ENCODE data around the gene GIMAP2.
A peak's percentile ranks its signal among the peaks of the same experiment; 100 is the strongest.

GIMAP2 gene

DNA sequence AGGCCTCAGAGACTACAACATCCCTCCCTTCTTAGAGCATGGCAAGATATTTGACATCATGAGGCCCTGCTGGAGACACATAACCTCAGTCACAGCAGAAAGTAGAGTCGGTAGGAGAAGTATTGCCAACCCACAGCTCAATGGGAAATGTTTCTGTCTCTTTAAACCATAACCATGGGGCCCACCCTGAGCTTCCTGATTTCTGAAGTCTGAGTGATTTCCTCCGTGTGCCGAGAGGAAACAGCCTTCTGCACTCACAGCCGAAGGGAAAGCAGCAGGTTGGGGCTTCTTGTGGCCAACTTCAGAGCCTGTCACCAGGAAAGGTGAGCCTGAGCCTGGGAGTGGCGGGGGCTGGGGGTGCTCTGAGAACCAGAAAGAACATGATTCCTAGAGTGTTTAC is 30.9 kb downstream of the GIMAP2 start, which contains the start of gene GIMAP1:
Gene GIMAP1, plus strand, starts transcription at position 246 of the 400 bp plus-strand sequence. CDS start 2,435 bp downstream, outside the sequence.
- H3K9ac ChIP-seq (ENCODE audit: low read depth in 1 of 2, low read length in 2 of 2): peak within 1 kb of the TSS; percentile 34 to 60
- no peaks in the 10 kb centered on the region for H3K27me3 ChIP-seq (ENCODE audit: control insufficient read depth in 2 of 2, insufficient read depth in 2 of 2, low read length in 2 of 2)
- H3K9me3 ChIP-seq (ENCODE audit: control insufficient read depth in 2 of 2, low read length in 2 of 2): no peaks in the 10 kb centered on the region

GRCh38 chr7:150716939-150717338 is 31.4 kb downstream of the GIMAP2 start:
- H3K9me3 ChIP-seq (ENCODE audit: control insufficient read depth in 2 of 2, low read length in 2 of 2): no peaks in the 10 kb centered on the region
- H3K9ac ChIP-seq (ENCODE audit: low read depth in 1 of 2, low read length in 2 of 2): peak overlapping the region; percentile 20 to 60
- peaks cover 0 to 5% of the 10 kb centered on the region in 2 donors for H3K4me1 ChIP-seq (ENCODE audit: control insufficient read depth in 2 of 2, insufficient read depth in 2 of 2, low read length in 2 of 2)
- peak overlapping the region; percentile 65 to 70 for H3K4me3 ChIP-seq (ENCODE audit: low read length in 2 of 2)
- peak overlapping the region; percentile 24 to 54 for H3K27ac ChIP-seq (ENCODE audit: low read depth in 2 of 2, low read length in 2 of 2)
- H3K36me3 ChIP-seq (ENCODE audit: control insufficient read depth in 2 of 2, insufficient read depth in 2 of 2, low read length in 2 of 2): no peaks in the 10 kb centered on the region
- H3K27me3 ChIP-seq (ENCODE audit: control insufficient read depth in 2 of 2, insufficient read depth in 2 of 2, low read length in 2 of 2): no peaks in the 10 kb centered on the region

More for the DNA sequence above, 30.9 kb downstream of the GIMAP2 start, which contains the start of gene GIMAP1:
- Histone ChIP-seq H3K4me3 (ENCODE audit: low read length in 2 of 2) (peak within 1 kb of the TSS; percentile 65 to 70), H3K36me3 (ENCODE audit: control insufficient read depth in 2 of 2, insufficient read depth in 2 of 2, low read length in 2 of 2) (no peaks in the 10 kb centered on the region), H3K4me1 (ENCODE audit: control insufficient read depth in 2 of 2, insufficient read depth in 2 of 2, low read length in 2 of 2) (peaks cover 0 to 5% of the 10 kb centered on the region in 2 donors), H3K27ac (ENCODE audit: low read depth in 2 of 2, low read length in 2 of 2) (peak within 1 kb of the TSS; percentile 24 to 54)

- Histone ChIP-seq H3K4me1 (ENCODE audit: control insufficient read depth in 2 of 2, insufficient read depth in 2 of 2, low read length in 2 of 2) (peaks cover 0 to 5% of the 10 kb centered on the region in 2 donors), H3K9me3 (ENCODE audit: control insufficient read depth in 2 of 2, low read length in 2 of 2) (no peaks in the 10 kb centered on the region), H3K4me3 (ENCODE audit: low read length in 2 of 2) (peak overlapping the region; percentile 45 to 70), H3K27ac (ENCODE audit: low read depth in 2 of 2, low read length in 2 of 2) (peak overlapping the region; percentile 15 to 54), H3K9ac (ENCODE audit: low read depth in 1 of 2, low read length in 2 of 2) (peak overlapping the region in 1 of 2 donors; percentile 34), H3K36me3 (ENCODE audit: control insufficient read depth in 2 of 2, insufficient read depth in 2 of 2, low read length in 2 of 2) (no peaks in the 10 kb centered on the region), H3K27me3 (ENCODE audit: control insufficient read depth in 2 of 2, insufficient read depth in 2 of 2, low read length in 2 of 2) (no peaks in the 10 kb centered on the region)
These were observed 32.4 kb downstream of the GIMAP2 start for GRCh38 chr7:150717814-150718420.

GRCh38 chr7:150719436-150719835 is 33.9 kb downstream of the GIMAP2 start:
- H3K4me1 ChIP-seq (ENCODE audit: control insufficient read depth in 2 of 2, insufficient read depth in 2 of 2, low read length in 2 of 2): peaks cover 0 to 5% of the 10 kb centered on the region in 2 donors
- H3K27ac ChIP-seq (ENCODE audit: low read depth in 2 of 2, low read length in 2 of 2): no peak overlapping the region
- H3K9ac ChIP-seq (ENCODE audit: low read depth in 1 of 2, low read length in 2 of 2): no peak overlapping the region

GRCh38 chr7:150719960-150720891 is 34.7 kb downstream of the GIMAP2 start:
- Histone ChIP-seq H3K9ac (ENCODE audit: low read depth in 1 of 2, low read length in 2 of 2) (no peak overlapping the region), H3K36me3 (ENCODE audit: control insufficient read depth in 2 of 2, insufficient read depth in 2 of 2, low read length in 2 of 2) (no peaks in the 10 kb centered on the region), H3K27me3 (ENCODE audit: control insufficient read depth in 2 of 2, insufficient read depth in 2 of 2, low read length in 2 of 2) (no peaks in the 10 kb centered on the region), H3K4me3 (ENCODE audit: low read length in 2 of 2) (no peak overlapping the region), H3K9me3 (ENCODE audit: control insufficient read depth in 2 of 2, low read length in 2 of 2) (no peaks in the 10 kb centered on the region), H3K27ac (ENCODE audit: low read depth in 2 of 2, low read length in 2 of 2) (no peak overlapping the region), H3K4me1 (ENCODE audit: control insufficient read depth in 2 of 2, insufficient read depth in 2 of 2, low read length in 2 of 2) (peaks cover 0 to 5% of the 10 kb centered on the region in 2 donors)

More at GRCh38 chr7:150719436-150719835, 33.9 kb downstream of the GIMAP2 start:
- no peaks in the 10 kb centered on the region for H3K9me3 ChIP-seq (ENCODE audit: control insufficient read depth in 2 of 2, low read length in 2 of 2)
- no peaks in the 10 kb centered on the region for H3K27me3 ChIP-seq (ENCODE audit: control insufficient read depth in 2 of 2, insufficient read depth in 2 of 2, low read length in 2 of 2)
- H3K36me3 ChIP-seq (ENCODE audit: control insufficient read depth in 2 of 2, insufficient read depth in 2 of 2, low read length in 2 of 2): no peaks in the 10 kb centered on the region
- no peak overlapping the region for H3K4me3 ChIP-seq (ENCODE audit: low read length in 2 of 2)

DNA sequence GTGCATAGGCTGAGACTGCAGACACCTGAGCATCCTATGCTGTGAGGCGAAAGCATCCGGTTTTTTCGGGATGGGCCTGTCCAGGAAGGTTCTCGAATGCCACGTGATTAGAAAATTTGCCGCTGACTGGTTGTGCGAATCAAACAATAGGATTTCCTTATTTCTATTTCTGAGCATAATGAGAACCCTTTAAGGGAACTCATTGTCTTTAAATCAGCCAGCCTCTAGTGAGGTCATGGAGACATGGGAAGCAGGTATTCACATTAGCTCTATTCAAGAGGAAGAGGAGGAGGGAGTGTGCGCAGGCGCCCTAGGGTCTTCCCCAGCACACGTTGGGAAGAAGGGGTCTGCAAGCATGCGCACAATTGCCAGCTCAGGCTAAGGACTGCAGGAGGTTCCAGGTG is 36.5 kb downstream of the GIMAP2 start:
- Histone ChIP-seq H3K27me3 (ENCODE audit: control insufficient read depth in 2 of 2, insufficient read depth in 2 of 2, low read length in 2 of 2) (no peaks in the 10 kb centered on the region), H3K4me1 (ENCODE audit: control insufficient read depth in 2 of 2, insufficient read depth in 2 of 2, low read length in 2 of 2) (no peaks in the 10 kb centered on the region), H3K36me3 (ENCODE audit: control insufficient read depth in 2 of 2, insufficient read depth in 2 of 2, low read length in 2 of 2) (no peaks in the 10 kb centered on the region), H3K9me3 (ENCODE audit: control insufficient read depth in 2 of 2, low read length in 2 of 2) (peaks cover 0 to 4% of the 10 kb centered on the region in 2 donors), H3K9ac (ENCODE audit: low read depth in 1 of 2, low read length in 2 of 2) (no peak overlapping the region), H3K27ac (ENCODE audit: low read depth in 2 of 2, low read length in 2 of 2) (peak overlapping the region in 1 of 2 donors; percentile 16), H3K4me3 (ENCODE audit: low read length in 2 of 2) (no peak overlapping the region)

- H3K9ac ChIP-seq (ENCODE audit: low read depth in 1 of 2, low read length in 2 of 2): no peak overlapping the region
- H3K36me3 ChIP-seq (ENCODE audit: control insufficient read depth in 2 of 2, insufficient read depth in 2 of 2, low read length in 2 of 2): no peaks in the 10 kb centered on the region
- H3K4me1 ChIP-seq (ENCODE audit: control insufficient read depth in 2 of 2, insufficient read depth in 2 of 2, low read length in 2 of 2): no peaks in the 10 kb centered on the region
- H3K27me3 ChIP-seq (ENCODE audit: control insufficient read depth in 2 of 2, insufficient read depth in 2 of 2, low read length in 2 of 2): no peaks in the 10 kb centered on the region
- H3K27ac ChIP-seq (ENCODE audit: low read depth in 2 of 2, low read length in 2 of 2): peak overlapping the region in 1 of 2 donors; percentile 16
- H3K9me3 ChIP-seq (ENCODE audit: control insufficient read depth in 2 of 2, low read length in 2 of 2): peaks cover 0 to 4% of the 10 kb centered on the region in 2 donors
- H3K4me3 ChIP-seq (ENCODE audit: low read length in 2 of 2): no peak overlapping the region
These were observed 37.0 kb downstream of the GIMAP2 start for GRCh38 chr7:150722431-150722931.

- H3K9me3 ChIP-seq (ENCODE audit: control insufficient read depth in 2 of 2, low read length in 2 of 2): peaks cover 0 to 4% of the 10 kb centered on the region in 2 donors
- H3K27ac ChIP-seq (ENCODE audit: low read depth in 2 of 2, low read length in 2 of 2): no peak overlapping the region
- H3K27me3 ChIP-seq (ENCODE audit: control insufficient read depth in 2 of 2, insufficient read depth in 2 of 2, low read length in 2 of 2): no peaks in the 10 kb centered on the region
- no peak overlapping the region for H3K9ac ChIP-seq (ENCODE audit: low read depth in 1 of 2, low read length in 2 of 2)
- no peaks in the 10 kb centered on the region for H3K36me3 ChIP-seq (ENCODE audit: control insufficient read depth in 2 of 2, insufficient read depth in 2 of 2, low read length in 2 of 2)
- peaks cover 0 to 4% of the 10 kb centered on the region in 2 donors for H3K4me1 ChIP-seq (ENCODE audit: control insufficient read depth in 2 of 2, insufficient read depth in 2 of 2, low read length in 2 of 2)
- H3K4me3 ChIP-seq (ENCODE audit: low read length in 2 of 2): no peak overlapping the region
These were observed 38.0 kb downstream of the GIMAP2 start for GRCh38 chr7:150723467-150723866.

DNA sequence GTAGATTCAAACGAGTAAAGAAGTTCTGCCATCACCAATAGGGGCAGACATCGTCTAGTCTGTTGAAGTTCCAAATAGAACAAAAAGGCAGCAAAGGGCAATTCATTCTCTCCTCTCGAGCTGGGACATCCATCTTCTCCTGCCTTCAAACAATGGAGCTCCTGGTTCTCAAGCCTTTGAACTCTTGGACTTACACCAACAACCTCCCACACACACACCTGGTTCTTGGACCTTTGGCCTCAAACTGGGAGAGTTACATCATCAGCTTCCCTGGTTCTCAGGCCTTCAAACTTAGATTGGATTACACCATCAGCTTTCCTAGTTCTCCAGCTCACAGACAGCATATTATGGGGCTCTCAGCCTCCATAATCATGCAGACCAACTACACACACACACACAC is 41.9 kb downstream of the GIMAP2 start:
- peaks cover 0 to 4% of the 10 kb centered on the region in 2 donors for H3K9me3 ChIP-seq (ENCODE audit: control insufficient read depth in 2 of 2, low read length in 2 of 2)
- peaks cover 0 to 4% of the 10 kb centered on the region in 2 donors for H3K4me1 ChIP-seq (ENCODE audit: control insufficient read depth in 2 of 2, insufficient read depth in 2 of 2, low read length in 2 of 2)
- peak overlapping the region in 1 of 2 donors; percentile 47 for H3K27ac ChIP-seq (ENCODE audit: low read depth in 2 of 2, low read length in 2 of 2)
- H3K4me3 ChIP-seq (ENCODE audit: low read length in 2 of 2): no peak overlapping the region
- H3K36me3 ChIP-seq (ENCODE audit: control insufficient read depth in 2 of 2, insufficient read depth in 2 of 2, low read length in 2 of 2): no peaks in the 10 kb centered on the region
- H3K9ac ChIP-seq (ENCODE audit: low read depth in 1 of 2, low read length in 2 of 2): no peak overlapping the region
- H3K27me3 ChIP-seq (ENCODE audit: control insufficient read depth in 2 of 2, insufficient read depth in 2 of 2, low read length in 2 of 2): no peaks in the 10 kb centered on the region

DNA sequence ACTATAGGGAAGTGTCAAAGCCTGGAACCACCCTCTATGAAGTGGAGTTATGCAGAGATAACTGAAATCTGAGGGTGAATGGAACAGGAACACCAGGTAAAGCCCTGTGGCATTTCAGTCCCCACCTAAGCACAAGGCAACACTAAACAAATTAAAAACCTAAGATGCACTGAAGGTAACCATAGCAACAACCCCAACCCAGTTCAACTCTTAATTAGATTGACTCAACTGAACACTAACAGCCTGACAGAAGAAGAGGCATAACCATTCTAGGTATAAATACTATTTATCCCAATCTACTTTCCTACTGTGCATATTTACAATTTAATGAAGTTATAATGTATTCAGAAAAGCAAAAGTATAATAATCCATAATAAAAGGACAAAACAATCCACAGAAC is 42.5 kb downstream of the GIMAP2 start:
- peaks cover 0 to 4% of the 10 kb centered on the region in 2 donors for H3K4me1 ChIP-seq (ENCODE audit: control insufficient read depth in 2 of 2, insufficient read depth in 2 of 2, low read length in 2 of 2)
- no peak overlapping the region for H3K4me3 ChIP-seq (ENCODE audit: low read length in 2 of 2)
- no peak overlapping the region for H3K9ac ChIP-seq (ENCODE audit: low read depth in 1 of 2, low read length in 2 of 2)
- no peaks in the 10 kb centered on the region for H3K36me3 ChIP-seq (ENCODE audit: control insufficient read depth in 2 of 2, insufficient read depth in 2 of 2, low read length in 2 of 2)
- no peaks in the 10 kb centered on the region for H3K27me3 ChIP-seq (ENCODE audit: control insufficient read depth in 2 of 2, insufficient read depth in 2 of 2, low read length in 2 of 2)
- H3K9me3 ChIP-seq (ENCODE audit: control insufficient read depth in 2 of 2, low read length in 2 of 2): peaks cover 0 to 4% of the 10 kb centered on the region in 2 donors
- H3K27ac ChIP-seq (ENCODE audit: low read depth in 2 of 2, low read length in 2 of 2): no peak overlapping the region
